Right cardiac atrium (tissue), 5 donors: ENCODE data around the gene L1CAM. TPM values are rescaled to one million over a fixed set of nuclear protein-coding genes. Genes with fewer than 3 reads are reported as not detected.

ENCODE experiments used
- ATAC-seq, 2 donors: fragments of 200-7000 bp; cut with Tn5 transposase; one replicate each; pipeline versions ENCODE4 v1.8.0 to v1.9.1; 2020; ENCODE audit warnings: moderate library complexity in 2 of 2, mild to moderate bottlenecking in 1 of 2
- DNase-seq, 3 donors: peaks; one replicate each; pipeline ENCODE4 v3.0.0-alpha.2; 2020
- H3K27ac ChIP-seq: one replicate; pipeline ENCODE4 v1.5.1; 2013; ENCODE audit warnings: mild to moderate bottlenecking, low read length, control low read depth, moderate library complexity
- H3K27me3 ChIP-seq: one replicate; pipeline ENCODE4 v1.6.1; 2013; ENCODE audit not compliant: control insufficient read depth, insufficient read depth
- H3K4me1 ChIP-seq: one replicate; pipeline ENCODE4 v1.6.1; 2013; ENCODE audit warnings: low read length; ENCODE audit not compliant: control insufficient read depth, insufficient read depth
- H3K4me3 ChIP-seq: one replicate; pipeline ENCODE4 v1.5.1; 2013; ENCODE audit warnings: low read length, control low read depth
- H3K9me3 ChIP-seq: one replicate; pipeline ENCODE4 v1.6.1; 2013; ENCODE audit warnings: low read length; ENCODE audit not compliant: control insufficient read depth
- WGBS: extraction: QIAGEN DNeasy Blood & Tissue Kit; methylation state at CpG from one replicate; pipeline ENCODE4 v1.1.7; 2013; 5-methylcytosine and 5-hydroxymethylcytosine counted together
- intact Hi-C, 4 donors: fragments of 100-400 bp; cut with DNase I; formaldehyde crosslinking; loops; one replicate each; pipeline versions ENCODE4 v1.11.0 to v1.14.0; 2022 to 2023
- polyA plus RNA-seq: library from polyadenylated mRNA; stranded (reverse); fragments of 200-250 nt; gene quantifications from one replicate; pipeline ENCODE4 v1.2.3, GENCODE V29; 2013
- total RNA-seq, 4 donors: library from RNA; stranded (reverse); fragmentation: NEBNext Ultra II Directional; extraction: Animal tissue kit (Norgen Biotek cat#: 25700); gene quantifications; one replicate each; pipeline ENCODE4 v1.2.1, GENCODE V29; 2021
- donor health status: healthy with polysubstance abuse.
- donor health status: DM: no; HTN: yes; CAD: no.
- donor health status: DM: no; HTN: no; CAD: no.
- donor health status: DM: no; HTN: yes; CAD: no; lungs with severe emphysema.
- donor health status: DM: yes; HTN: yes; CAD: no.

The L1CAM gene
- total and polyA plus RNA-seq, 5 donors = 7.3 to 14.1 (median 9.2) TPM

- H3K27ac ChIP-seq = no peak overlapping the region
- WGBS = 58% methylated on average over 10 of the region's 10 CpGs
- H3K4me3 ChIP-seq = no peak overlapping the region
- H3K9me3 ChIP-seq = no peaks in the 10 kb centered on the region
- ATAC-seq = no peak
- no peaks in the 10 kb centered on the region for H3K27me3 ChIP-seq
- intact Hi-C loops = loop anchor here in 1 of 4 donors (10.0 kb wide), 1 partner anchor 98 kb away; no protein-coding TSS in a partner anchor
- DNase-seq = no peak
- no peaks in the 10 kb centered on the region for H3K4me1 ChIP-seq
Observed at GRCh38 chrX:153902385-153902784, 16.4 kb upstream of the L1CAM start.

- Histone ChIP-seq H3K27me3 (no peaks in the 10 kb centered on the region), H3K4me1 (no peaks in the 10 kb centered on the region), H3K4me3 (no peak overlapping the region), H3K27ac (no peak overlapping the region), H3K9me3 (no peaks in the 10 kb centered on the region)
- 37% methylated on average over 8 of the region's 8 CpGs for WGBS
- DNase-seq (no peak), ATAC-seq (no peak)
- intact Hi-C loops = loop anchor here in 1 of 4 donors (10.0 kb wide), 1 partner anchor 97 kb away; no protein-coding TSS in a partner anchor
Observed at GRCh38 chrX:153901753-153902140, 15.8 kb upstream of the L1CAM start.

GRCh38 chrX:153900831-153901752 lies 15.1 kb upstream of the L1CAM start:
- Histone ChIP-seq H3K27me3 (no peaks in the 10 kb centered on the region), H3K4me1 (no peaks in the 10 kb centered on the region), H3K27ac (peak overlapping the region; percentile 48), H3K9me3 (no peaks in the 10 kb centered on the region), H3K4me3 (no peak overlapping the region)
- intact Hi-C loops = loop anchor here in 1 of 4 donors (10.0 kb wide), 1 partner anchor 96 kb away; no protein-coding TSS in a partner anchor
- 19% methylated on average over 26 of the region's 26 CpGs for WGBS
- ATAC-seq (peak; percentile 46 to 54), DNase-seq (peak in 2 of 3 donors; percentile 63 to 65)

GRCh38 chrX:153897899-153898298 lies 11.9 kb upstream of the L1CAM start:
- Histone ChIP-seq H3K27ac (no peak overlapping the region), H3K27me3 (no peaks in the 10 kb centered on the region), H3K4me3 (no peak overlapping the region), H3K9me3 (no peaks in the 10 kb centered on the region), H3K4me1 (no peaks in the 10 kb centered on the region)
- DNase-seq (no peak), ATAC-seq (no peak)
- intact Hi-C loops = no loop called here

- H3K4me3 ChIP-seq = no peak overlapping the region
- no peaks in the 10 kb centered on the region for H3K27me3 ChIP-seq
- ATAC-seq (no peak), DNase-seq (no peak)
- no peaks in the 10 kb centered on the region for H3K4me1 ChIP-seq
- intact Hi-C loops = no loop called here
- H3K9me3 ChIP-seq = no peaks in the 10 kb centered on the region
- 93% methylated on average over 6 of the region's 6 CpGs for WGBS
- H3K27ac ChIP-seq = no peak overlapping the region
Observed at GRCh38 chrX:153889123-153889522, 3.1 kb upstream of the L1CAM start.

GRCh38 chrX:153888344-153888743 lies 2.4 kb upstream of the L1CAM start:
- no peak overlapping the region for H3K27ac ChIP-seq
- no peak overlapping the region for H3K4me3 ChIP-seq
- 66% methylated on average over 6 of the region's 6 CpGs for WGBS
- intact Hi-C loops = no loop called here
- H3K4me1 ChIP-seq = no peaks in the 10 kb centered on the region
- ATAC-seq (no peak), DNase-seq (no peak)
- H3K9me3 ChIP-seq = no peaks in the 10 kb centered on the region
- H3K27me3 ChIP-seq = no peaks in the 10 kb centered on the region

- DNase-seq (no peak), ATAC-seq (peak in 1 of 2 donors; percentile 40)
- H3K27ac ChIP-seq = no peak overlapping the region
- H3K4me3 ChIP-seq = no peak overlapping the region
- H3K4me1 ChIP-seq = no peaks in the 10 kb centered on the region
- no peaks in the 10 kb centered on the region for H3K27me3 ChIP-seq
- intact Hi-C loops = no loop called here
- no peaks in the 10 kb centered on the region for H3K9me3 ChIP-seq
- 66% methylated on average over 8 of the region's 8 CpGs for WGBS
Observed at GRCh38 chrX:153887385-153887784, 1.4 kb upstream of the L1CAM start.

GRCh38 chrX:153886915-153887314 lies 942 bp upstream of the L1CAM start:
- 30% methylated on average over 13 of the region's 13 CpGs for WGBS
- intact Hi-C loops = no loop called here
- peak in 1 of 2 donors; percentile 8 for ATAC-seq
- Histone ChIP-seq H3K4me1 (no peaks in the 10 kb centered on the region), H3K27me3 (no peaks in the 10 kb centered on the region), H3K27ac (no peak overlapping the region), H3K9me3 (no peaks in the 10 kb centered on the region), H3K4me3 (no peak overlapping the region)
- no peak for DNase-seq

- 3% methylated on average over 32 of the region's 32 CpGs for WGBS
- Histone ChIP-seq H3K9me3 (no peaks in the 10 kb centered on the region), H3K4me1 (no peaks in the 10 kb centered on the region), H3K27ac (no peak overlapping the region), H3K27me3 (no peaks in the 10 kb centered on the region), H3K4me3 (peak overlapping the region; percentile 36)
- no peak for DNase-seq
- intact Hi-C loops = no loop called here
- ATAC-seq = no peak
Observed at GRCh38 chrX:153885208-153885787, 675 bp downstream of the L1CAM start.

GRCh38 chrX:153884590-153884989 lies 1.4 kb downstream of the L1CAM start:
- DNase-seq = no peak
- H3K27me3 ChIP-seq = no peaks in the 10 kb centered on the region

GRCh38 chrX:153884136-153884535 lies 1.8 kb downstream of the L1CAM start:
- DNase-seq = no peak
- 58% methylated on average over 13 of the region's 13 CpGs for WGBS
- no peaks in the 10 kb centered on the region for H3K27me3 ChIP-seq

More at GRCh38 chrX:153884590-153884989, 1.4 kb downstream of the L1CAM start:
- Histone ChIP-seq H3K27ac (no peak overlapping the region), H3K4me1 (no peaks in the 10 kb centered on the region), H3K9me3 (no peaks in the 10 kb centered on the region), H3K4me3 (no peak overlapping the region)
- 54% methylated on average over 5 of the region's 6 CpGs for WGBS
- intact Hi-C loops = no loop called here
- no peak for ATAC-seq

More at GRCh38 chrX:153884136-153884535, 1.8 kb downstream of the L1CAM start:
- Histone ChIP-seq H3K4me1 (no peaks in the 10 kb centered on the region), H3K27ac (no peak overlapping the region), H3K4me3 (no peak overlapping the region), H3K9me3 (no peaks in the 10 kb centered on the region)
- intact Hi-C loops = no loop called here
- no peak for ATAC-seq
